WTC11 (cell line): ENCODE data around the gene RASGRP2. TPM values are rescaled to one million over a fixed set of nuclear protein-coding genes. Genes with fewer than 3 reads are reported as not detected.

ENCODE experiments used
- ATAC-seq: fragments of 200-7000 bp; cut with Tn5 transposase; 2 replicates; pipeline ENCODE4 v1.10.0; 2021; ENCODE audit warnings: mild to moderate bottlenecking, moderate library complexity
- CTCF ChIA-PET: fragments of 300-600 bp; sonication (Branson Sonifier 250); formaldehyde crosslinking; loops from one replicate; lab custom pipeline; 2021; ENCODE audit warnings: antibody characterized with exemption; lab: Charles Lee
- POLR2A ChIA-PET: fragments of 350-600 bp; sonication (Branson Sonifier 250); formaldehyde crosslinking; loops from one replicate; lab custom pipeline; 2021; ENCODE audit warnings: antibody characterized with exemption; lab: Charles Lee
- DNase-seq: peaks from one replicate; pipeline ENCODE4 v3.0.0; 2021; ENCODE audit warnings: low spot score
- H3K27ac Mint-ChIP-seq: 2 replicates; pipeline ENCODE4 v1.8.0; 2021; ENCODE audit warnings: mixed read lengths
- H3K27me3 Mint-ChIP-seq: 2 replicates; pipeline ENCODE4 v1.8.0; 2021; ENCODE audit warnings: low read depth, mild to moderate bottlenecking, moderate library complexity, mixed read lengths
- H3K36me3 Mint-ChIP-seq: 2 replicates; pipeline ENCODE4 v1.8.0; 2021; ENCODE audit warnings: mixed read lengths
- H3K4me1 Mint-ChIP-seq: 2 replicates; pipeline ENCODE4 v1.8.0; 2022; ENCODE audit warnings: mixed read lengths
- H3K4me3 Mint-ChIP-seq: 2 replicates; pipeline ENCODE4 v1.8.0; 2021; ENCODE audit warnings: mild to moderate bottlenecking, moderate library complexity, mixed read lengths
- H3K9me3 Mint-ChIP-seq: 2 replicates; pipeline ENCODE4 v1.8.0; 2021; ENCODE audit warnings: mixed read lengths
- FOXJ3 ChIP-seq: sonication (generic); formaldehyde crosslinking; IDR thresholded peaks from 2 replicates; pipeline ENCODE4 v1.9.0; 2021; ENCODE audit warnings: missing genetic modification reagents, mild to moderate bottlenecking, borderline replicate concordance
- IRF2 ChIP-seq: sonication (generic); formaldehyde crosslinking; IDR thresholded peaks from 2 replicates; pipeline ENCODE4 v1.8.0; 2022; ENCODE audit warnings: low read depth, missing genetic modification reagents, borderline replicate concordance
- KAT7 ChIP-seq: sonication (generic); formaldehyde crosslinking; IDR thresholded peaks from 2 replicates; pipeline ENCODE4 v1.8.1; 2023; ENCODE audit warnings: missing genetic modification reagents, mild to moderate bottlenecking, borderline replicate concordance
- ZBTB21 ChIP-seq: sonication (generic); formaldehyde crosslinking; IDR thresholded peaks from 2 replicates; pipeline ENCODE4 v1.8.1; 2023; ENCODE audit warnings: mild to moderate bottlenecking, missing genetic modification reagents, borderline replicate concordance
- ZNF416 ChIP-seq: fragments of 250-450 bp; sonication (Bioruptor Pico); IDR thresholded peaks from 2 replicates; pipeline ENCODE4 v1.9.0; 2021; ENCODE audit warnings: mild to moderate bottlenecking, inconsistent platforms
- total RNA-seq: library from RNA; stranded (reverse); gene quantifications from 3 replicates; pipeline ENCODE4 v1.2.3, GENCODE V29; 2021
- TF ChIP-seq, protein P1 (sequence below): sonication (generic); formaldehyde crosslinking; IDR thresholded peaks from 2 replicates; pipeline ENCODE4 v1.8.1; 2023; ENCODE audit warnings: mild to moderate bottlenecking, missing genetic modification reagents, borderline replicate concordance
- TF ChIP-seq, protein P2 (sequence below): fragments of 250-450 bp; sonication (Bioruptor Pico); IDR thresholded peaks from 2 replicates; pipeline ENCODE4 v1.9.0; 2021; ENCODE audit warnings: moderate library complexity, mild to moderate bottlenecking, inconsistent platforms, borderline replicate concordance
- TF ChIP-seq, protein P3 (sequence below): sonication (generic); formaldehyde crosslinking; IDR thresholded peaks from 2 replicates; pipeline ENCODE4 v1.8.1; 2022; ENCODE audit warnings: mild to moderate bottlenecking, moderate library complexity, missing genetic modification reagents
- TF ChIP-seq, protein P4 (sequence below): sonication (generic); formaldehyde crosslinking; IDR thresholded peaks from 2 replicates; pipeline ENCODE4 v1.8.1; 2022; ENCODE audit warnings: low read depth, mild to moderate bottlenecking, moderate library complexity, missing genetic modification reagents, borderline replicate concordance
- TF ChIP-seq, protein P5 (sequence below): fragments of 200-600 bp; IDR thresholded peaks from 2 replicates; pipeline ENCODE4 v1.8.0; 2022; ENCODE audit warnings: antibody characterized with exemption

RASGRP2 gene
- total RNA-seq, 1 experiment from 2014 or later = 31.9 TPM

DNA sequence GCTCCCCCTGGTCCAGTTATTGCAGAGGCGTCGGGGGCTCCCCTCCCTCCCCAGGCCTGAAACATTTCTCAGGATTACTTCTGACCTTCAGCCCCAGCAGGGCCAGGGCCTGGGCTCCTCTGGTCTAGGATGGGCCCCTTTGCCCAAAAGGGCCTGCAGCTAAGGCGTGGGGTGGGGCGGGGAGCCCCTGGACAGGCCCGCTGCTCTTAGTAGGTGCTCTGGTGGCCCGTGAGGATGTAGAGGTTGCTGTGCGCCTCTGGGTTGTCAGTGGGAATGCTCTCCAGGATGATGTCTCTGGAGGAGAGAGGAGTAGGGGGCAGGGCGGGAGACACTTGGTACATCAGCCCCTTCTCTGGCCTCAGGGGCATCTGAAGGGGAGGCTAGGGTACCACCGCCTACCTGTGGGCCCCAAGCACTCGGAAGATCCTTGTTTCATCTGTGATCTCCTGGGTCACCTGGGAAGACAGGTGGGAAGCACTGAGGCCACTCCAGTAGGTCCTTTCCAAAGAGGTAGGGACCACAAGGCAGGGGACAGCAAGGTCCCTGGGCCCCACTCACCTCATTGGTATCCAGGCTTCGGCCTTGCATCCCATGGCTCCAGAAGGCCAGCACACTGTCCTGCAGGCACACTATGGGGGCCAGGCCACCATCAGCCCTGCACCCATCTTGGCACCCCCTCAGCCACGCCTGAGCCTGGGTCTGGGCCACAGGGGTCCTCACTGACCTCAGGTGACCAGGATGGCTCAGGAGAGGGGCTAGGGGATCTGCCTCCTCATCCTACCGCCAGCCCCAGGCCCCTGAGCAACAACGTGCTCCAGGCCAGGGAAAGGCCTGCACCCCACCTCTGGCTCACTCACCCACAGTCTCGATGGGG, 45.6 kb upstream of the RASGRP2 start (continued):
- TF ChIP-seq, protein P1, sequence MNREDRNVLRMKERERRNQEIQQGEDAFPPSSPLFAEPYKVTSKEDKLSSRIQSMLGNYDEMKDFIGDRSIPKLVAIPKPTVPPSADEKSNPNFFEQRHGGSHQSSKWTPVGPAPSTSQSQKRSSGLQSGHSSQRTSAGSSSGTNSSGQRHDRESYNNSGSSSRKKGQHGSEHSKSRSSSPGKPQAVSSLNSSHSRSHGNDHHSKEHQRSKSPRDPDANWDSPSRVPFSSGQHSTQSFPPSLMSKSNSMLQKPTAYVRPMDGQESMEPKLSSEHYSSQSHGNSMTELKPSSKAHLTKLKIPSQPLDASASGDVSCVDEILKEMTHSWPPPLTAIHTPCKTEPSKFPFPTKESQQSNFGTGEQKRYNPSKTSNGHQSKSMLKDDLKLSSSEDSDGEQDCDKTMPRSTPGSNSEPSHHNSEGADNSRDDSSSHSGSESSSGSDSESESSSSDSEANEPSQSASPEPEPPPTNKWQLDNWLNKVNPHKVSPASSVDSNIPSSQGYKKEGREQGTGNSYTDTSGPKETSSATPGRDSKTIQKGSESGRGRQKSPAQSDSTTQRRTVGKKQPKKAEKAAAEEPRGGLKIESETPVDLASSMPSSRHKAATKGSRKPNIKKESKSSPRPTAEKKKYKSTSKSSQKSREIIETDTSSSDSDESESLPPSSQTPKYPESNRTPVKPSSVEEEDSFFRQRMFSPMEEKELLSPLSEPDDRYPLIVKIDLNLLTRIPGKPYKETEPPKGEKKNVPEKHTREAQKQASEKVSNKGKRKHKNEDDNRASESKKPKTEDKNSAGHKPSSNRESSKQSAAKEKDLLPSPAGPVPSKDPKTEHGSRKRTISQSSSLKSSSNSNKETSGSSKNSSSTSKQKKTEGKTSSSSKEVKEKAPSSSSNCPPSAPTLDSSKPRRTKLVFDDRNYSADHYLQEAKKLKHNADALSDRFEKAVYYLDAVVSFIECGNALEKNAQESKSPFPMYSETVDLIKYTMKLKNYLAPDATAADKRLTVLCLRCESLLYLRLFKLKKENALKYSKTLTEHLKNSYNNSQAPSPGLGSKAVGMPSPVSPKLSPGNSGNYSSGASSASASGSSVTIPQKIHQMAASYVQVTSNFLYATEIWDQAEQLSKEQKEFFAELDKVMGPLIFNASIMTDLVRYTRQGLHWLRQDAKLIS (CRISPR knock-in tag) = no peak
- TF ChIP-seq IRF2 (CRISPR knock-in tag) = no peak

DNA sequence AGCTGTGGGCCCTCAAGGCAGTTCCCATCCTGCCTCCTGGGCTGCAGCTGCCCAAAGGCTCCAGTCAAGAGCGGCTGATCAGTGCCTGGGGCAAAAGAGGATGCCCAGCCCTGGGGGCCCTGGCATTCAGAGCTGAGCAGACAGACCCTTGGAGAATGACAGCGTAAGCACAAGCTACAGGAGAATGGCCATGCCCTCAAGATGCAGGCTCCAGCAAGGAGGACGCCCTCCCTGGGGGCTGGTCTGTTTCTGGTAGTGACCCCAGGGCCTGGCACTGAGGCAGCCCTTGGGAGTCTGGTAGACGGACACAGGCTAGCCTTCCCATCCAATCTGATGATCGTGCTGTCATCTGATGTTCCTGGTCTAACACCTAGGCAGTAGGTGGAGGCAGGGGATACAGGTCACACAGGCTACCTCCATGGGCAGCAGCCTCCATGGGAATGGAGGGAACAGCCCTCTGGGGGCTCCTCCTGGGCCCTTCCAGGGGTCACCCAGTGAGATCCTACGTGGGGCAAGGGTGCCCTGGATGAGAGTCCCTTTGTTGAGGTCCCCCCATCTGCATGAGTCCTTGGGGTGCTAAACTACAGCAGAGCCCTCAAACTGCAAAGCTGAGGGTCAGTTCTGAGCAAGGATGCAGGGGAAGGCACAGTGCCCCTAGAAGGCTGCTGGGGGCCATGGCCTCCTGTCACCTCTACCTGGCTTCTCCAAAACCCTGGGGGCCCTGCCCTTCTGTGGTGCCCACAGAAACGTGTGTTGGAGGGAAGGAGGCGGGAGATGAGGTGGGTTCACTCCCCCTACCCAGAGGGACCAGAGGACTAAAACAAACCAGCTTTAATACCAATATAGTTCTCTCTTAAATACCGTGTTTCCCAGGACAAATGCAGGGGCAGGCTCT, 44.6 kb upstream of the RASGRP2 start:
- ATAC-seq = no peak
- TF ChIP-seq, protein P2, sequence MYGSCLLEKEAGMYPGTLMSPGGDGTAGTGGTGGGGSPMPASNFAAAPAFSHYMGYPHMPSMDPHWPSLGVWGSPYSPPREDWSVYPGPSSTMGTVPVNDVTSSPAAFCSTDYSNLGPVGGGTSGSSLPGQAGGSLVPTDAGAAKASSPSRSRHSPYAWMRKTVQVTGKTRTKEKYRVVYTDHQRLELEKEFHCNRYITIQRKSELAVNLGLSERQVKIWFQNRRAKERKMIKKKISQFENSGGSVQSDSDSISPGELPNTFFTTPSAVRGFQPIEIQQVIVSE (CRISPR knock-in tag) = no peak
- TF ChIP-seq ZNF416 (no peak), ZBTB21 (CRISPR knock-in tag) (no peak), KAT7 (CRISPR knock-in tag) (no peak)
- TF ChIP-seq, protein P3, sequence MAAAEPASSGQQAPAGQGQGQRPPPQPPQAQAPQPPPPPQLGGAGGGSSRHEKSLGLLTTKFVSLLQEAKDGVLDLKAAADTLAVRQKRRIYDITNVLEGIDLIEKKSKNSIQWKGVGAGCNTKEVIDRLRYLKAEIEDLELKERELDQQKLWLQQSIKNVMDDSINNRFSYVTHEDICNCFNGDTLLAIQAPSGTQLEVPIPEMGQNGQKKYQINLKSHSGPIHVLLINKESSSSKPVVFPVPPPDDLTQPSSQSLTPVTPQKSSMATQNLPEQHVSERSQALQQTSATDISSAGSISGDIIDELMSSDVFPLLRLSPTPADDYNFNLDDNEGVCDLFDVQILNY = no peak
- TF ChIP-seq, protein P4, sequence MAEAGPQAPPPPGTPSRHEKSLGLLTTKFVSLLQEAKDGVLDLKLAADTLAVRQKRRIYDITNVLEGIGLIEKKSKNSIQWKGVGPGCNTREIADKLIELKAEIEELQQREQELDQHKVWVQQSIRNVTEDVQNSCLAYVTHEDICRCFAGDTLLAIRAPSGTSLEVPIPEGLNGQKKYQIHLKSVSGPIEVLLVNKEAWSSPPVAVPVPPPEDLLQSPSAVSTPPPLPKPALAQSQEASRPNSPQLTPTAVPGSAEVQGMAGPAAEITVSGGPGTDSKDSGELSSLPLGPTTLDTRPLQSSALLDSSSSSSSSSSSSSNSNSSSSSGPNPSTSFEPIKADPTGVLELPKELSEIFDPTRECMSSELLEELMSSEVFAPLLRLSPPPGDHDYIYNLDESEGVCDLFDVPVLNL (CRISPR knock-in tag) = no peak
- no peaks in the 10 kb centered on the region; the same call in 1 of the 2 replicates for H3K36me3 Mint-ChIP-seq
- ChIA-PET CTCF (interaction anchor here (0.5 to 1.7 kb wide), 31 partner anchors 9 to 383 kb away, joined by 3 to 18 read pairs (median 4); partner anchors contain the start of genes ARL2, CDC42BPG, FAU and MAP4K2), POLR2A (no interaction called here)
- H3K27me3 Mint-ChIP-seq = no peaks in the 10 kb centered on the region
- H3K9me3 Mint-ChIP-seq = no peaks in the 10 kb centered on the region
- no peak overlapping the region for H3K4me3 Mint-ChIP-seq
- DNase-seq = no peak
- H3K4me1 Mint-ChIP-seq = no peaks in the 10 kb centered on the region
- no peak overlapping the region for H3K27ac Mint-ChIP-seq

DNA sequence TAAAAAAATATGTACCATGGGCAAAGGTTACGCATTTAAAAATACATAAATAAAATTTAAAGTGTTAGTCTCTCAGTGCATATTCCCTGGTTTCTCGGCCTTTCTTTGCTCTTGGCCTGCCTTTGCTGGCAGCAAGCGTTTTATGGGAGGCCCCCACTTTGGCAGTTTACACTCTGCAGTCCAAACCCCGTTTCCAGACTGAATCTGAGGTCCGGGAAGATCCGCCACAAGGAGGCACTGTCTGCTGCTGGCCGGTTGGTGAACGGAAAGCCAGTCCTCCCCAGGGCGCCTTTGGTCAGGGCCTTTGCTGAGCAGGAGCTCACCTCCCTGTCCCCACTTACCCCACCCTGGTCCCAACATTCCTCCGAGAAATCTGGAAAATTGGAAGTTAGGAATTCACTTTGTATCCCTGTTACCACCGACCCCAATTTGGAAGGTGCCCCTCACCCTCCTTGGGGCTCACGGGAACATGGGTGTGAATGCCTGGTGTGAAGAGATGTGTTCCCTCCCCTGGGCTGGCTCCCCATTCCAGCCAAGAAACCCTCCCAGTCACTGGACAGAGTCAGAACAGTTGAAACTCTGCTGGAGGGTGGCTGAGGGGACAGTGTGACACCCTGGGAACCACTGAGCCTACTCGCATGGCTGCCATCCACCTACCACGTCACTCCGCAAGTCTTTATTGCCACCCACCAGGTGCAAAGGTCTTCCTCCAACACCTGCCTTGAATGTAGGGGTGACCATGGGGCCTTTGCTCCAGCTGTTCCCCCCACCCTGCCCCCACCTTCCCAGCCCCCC, 43.8 kb upstream of the RASGRP2 start:
- H3K27me3 Mint-ChIP-seq = no peaks in the 10 kb centered on the region
- H3K27ac Mint-ChIP-seq = no peak overlapping the region
- ATAC-seq (peak; percentile 91), DNase-seq (peak; percentile 85)
- ChIA-PET POLR2A (interaction anchor here (1.5 kb wide), 1 partner anchor 9 kb away, joined by 3 read pairs; no protein-coding TSS in a partner anchor), CTCF (interaction anchor here (0.5 to 1.7 kb wide), 30 partner anchors 9 to 382 kb away, joined by 3 to 18 read pairs (median 4); partner anchors contain the start of genes ARL2, CDC42BPG, FAU and MAP4K2)
- H3K9me3 Mint-ChIP-seq = no peaks in the 10 kb centered on the region
- no peaks in the 10 kb centered on the region; the same call in 1 of the 2 replicates for H3K36me3 Mint-ChIP-seq
- no peak overlapping the region for H3K4me3 Mint-ChIP-seq
- TF ChIP-seq, protein P5, sequence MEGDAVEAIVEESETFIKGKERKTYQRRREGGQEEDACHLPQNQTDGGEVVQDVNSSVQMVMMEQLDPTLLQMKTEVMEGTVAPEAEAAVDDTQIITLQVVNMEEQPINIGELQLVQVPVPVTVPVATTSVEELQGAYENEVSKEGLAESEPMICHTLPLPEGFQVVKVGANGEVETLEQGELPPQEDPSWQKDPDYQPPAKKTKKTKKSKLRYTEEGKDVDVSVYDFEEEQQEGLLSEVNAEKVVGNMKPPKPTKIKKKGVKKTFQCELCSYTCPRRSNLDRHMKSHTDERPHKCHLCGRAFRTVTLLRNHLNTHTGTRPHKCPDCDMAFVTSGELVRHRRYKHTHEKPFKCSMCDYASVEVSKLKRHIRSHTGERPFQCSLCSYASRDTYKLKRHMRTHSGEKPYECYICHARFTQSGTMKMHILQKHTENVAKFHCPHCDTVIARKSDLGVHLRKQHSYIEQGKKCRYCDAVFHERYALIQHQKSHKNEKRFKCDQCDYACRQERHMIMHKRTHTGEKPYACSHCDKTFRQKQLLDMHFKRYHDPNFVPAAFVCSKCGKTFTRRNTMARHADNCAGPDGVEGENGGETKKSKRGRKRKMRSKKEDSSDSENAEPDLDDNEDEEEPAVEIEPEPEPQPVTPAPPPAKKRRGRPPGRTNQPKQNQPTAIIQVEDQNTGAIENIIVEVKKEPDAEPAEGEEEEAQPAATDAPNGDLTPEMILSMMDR = peak; percentile 40
- no peak for TF ChIP-seq FOXJ3 (CRISPR knock-in tag)
- H3K4me1 Mint-ChIP-seq = no peaks in the 10 kb centered on the region
